Activated CD4-positive, alpha-beta T cell treated with anti-CD3 and anti-CD28 coated beads, Interleukin-2, amount 50 U/mL, for 1 hour (primary cell): ENCODE data around the gene KCNMA1.

Experiments used
- DNase-seq: peaks from one replicate; pipeline ENCODE4 v3.0.0-alpha.2; 2020

Gene KCNMA1

DNA sequence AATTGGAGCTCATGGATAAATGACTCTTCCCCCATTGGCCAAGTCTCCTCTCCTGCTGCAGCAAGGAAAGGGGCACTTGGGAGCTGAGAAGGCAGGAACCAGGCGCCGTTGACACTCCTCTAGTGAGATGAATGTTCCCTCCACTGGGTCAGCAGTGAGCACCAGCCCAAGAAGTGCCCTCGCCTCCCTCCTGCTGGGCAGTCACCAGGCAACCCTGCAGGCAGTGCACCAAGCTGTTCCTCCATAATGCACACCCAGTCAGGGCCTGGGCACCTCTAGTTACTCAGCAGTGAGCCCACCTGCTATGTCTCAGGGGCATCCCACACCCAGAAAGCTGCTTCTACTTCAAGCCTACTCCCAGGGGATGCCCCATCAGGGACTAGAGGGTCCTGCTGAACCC, 84.3 kb downstream of the KCNMA1 start:
- DNase-seq, result no peak

DNA sequence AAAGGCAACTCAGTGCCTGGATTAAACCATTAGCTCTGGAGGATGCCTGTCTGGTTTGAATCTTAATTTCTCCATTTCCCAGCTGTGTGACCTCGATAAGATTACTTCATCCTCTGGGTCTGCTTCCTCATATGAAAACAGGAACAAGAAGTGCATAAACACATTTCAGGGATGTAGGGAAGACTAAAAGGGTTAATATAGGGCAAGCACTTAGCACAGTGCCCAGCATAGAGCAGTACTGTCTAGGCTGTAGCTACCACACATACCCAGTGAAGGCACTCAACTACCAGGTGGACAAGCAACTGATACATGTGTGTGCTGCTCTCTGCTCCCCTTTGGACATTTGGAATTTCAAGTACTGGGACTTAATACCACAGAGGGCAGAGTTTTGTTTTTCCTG, 85.4 kb downstream of the KCNMA1 start:
- no peak for DNase-seq

DNA sequence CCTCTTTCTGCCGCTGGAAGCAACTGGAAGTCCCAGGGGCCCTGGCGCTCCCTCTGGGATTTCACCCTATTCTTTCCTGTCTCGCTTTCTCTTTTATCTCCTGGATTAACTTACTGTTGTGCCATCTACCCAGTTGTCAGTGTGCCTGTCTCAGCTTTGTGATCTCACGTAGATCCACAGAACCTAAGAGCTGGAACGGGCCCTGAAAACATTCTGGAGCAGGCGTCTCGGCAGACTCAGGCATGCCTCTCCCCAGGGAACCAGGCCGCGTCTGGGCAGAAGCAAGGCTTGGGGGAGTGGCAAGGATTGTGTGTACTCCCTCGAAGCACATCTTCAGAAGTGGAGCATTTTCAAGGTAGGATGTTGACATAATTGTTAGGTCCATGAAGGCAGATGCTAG, 87.2 kb downstream of the KCNMA1 start:
- DNase-seq, result no peak

DNA sequence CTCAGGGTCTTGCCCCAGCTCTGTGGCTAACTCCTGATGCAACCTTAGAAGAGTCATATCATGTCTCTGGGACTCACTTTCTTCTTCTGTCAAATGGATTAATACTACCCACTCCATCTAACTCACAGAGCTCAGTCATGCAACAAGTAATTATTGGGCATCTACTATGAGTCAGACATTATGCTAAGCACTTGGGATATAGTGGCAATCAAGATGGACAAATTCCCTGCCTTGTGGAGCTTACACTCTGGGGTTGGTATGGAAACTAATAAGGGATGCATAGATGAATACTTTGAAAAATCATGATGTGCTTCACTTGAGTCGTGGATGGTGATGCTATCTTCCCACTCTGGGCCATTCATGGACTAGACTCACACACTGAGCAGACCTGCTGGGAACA, 88.9 kb downstream of the KCNMA1 start:
- DNase-seq, result no peak

DNA sequence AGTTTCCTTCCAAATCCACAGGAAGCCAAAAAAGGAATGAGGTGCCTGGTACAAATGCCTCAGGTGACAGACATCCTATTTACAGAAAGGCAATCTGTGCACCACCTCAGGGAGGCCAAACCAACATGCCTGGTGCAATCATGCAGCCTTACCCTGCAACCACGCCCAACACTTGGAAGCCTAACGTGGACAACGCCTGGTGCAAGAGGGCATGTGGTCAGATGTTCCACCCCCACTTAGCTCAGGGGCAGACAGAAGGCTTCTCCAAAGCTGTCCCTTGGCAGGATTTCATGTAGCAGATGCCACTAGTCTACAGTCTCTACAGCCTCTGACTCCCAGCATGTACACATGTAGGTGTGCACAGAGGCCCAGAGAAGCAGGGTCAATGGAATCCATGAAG, 89.5 kb downstream of the KCNMA1 start:
- no peak for DNase-seq

DNA sequence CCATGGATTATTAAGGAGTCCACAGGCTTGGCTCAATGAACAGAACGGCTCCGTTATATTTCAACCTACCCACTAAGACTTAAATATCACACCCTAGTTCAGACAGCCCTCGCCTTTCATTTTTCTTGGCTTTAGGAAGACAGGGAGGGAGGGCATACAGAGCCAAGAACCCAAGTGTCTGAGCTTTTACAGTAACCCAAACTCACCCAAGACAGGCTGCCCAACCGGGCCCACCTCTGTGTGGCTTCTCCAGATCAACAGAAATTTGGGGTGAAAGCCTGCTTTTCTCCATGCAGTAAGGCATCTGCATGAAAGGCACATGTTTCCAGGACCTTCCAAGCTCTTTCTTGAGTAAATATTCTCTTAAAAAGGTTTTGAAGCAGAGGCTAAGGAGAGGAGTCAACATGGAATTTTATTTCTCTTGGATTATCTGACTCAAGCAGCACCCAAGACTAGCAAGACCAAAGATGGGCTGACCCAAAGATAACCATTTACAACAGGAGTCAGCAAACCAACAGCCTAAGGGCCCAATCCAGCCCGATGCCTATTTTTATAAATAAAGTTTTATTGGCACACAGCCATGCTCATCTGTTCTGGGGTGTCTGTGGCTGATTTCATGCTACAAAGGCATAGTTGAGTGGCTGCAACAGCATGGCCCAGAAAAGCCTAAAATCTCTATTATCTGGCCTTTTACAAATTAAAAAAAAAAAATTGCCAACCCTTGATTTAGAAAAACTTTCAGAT, 90.1 kb downstream of the KCNMA1 start:
- no peak for DNase-seq

DNA sequence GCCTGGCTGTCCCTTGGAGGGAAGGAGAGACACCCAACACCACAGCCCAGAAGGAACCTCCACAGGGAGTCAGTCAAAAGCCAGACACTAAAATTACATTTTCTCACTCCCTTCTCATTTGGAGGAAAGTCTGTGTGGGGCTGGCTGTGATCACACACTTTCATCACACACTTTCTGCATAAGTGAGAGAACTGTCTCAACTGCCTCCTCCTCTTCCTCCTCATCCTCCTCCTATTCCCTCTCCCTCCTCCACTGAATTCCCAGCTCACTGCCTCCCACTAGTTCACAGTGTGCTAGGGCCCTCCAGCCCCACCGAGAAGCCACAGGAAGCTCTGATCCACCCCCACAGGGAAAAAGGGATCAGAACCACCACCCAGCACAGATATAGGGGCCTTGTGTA, 91.6 kb downstream of the KCNMA1 start:
- DNase-seq, result no peak

DNA sequence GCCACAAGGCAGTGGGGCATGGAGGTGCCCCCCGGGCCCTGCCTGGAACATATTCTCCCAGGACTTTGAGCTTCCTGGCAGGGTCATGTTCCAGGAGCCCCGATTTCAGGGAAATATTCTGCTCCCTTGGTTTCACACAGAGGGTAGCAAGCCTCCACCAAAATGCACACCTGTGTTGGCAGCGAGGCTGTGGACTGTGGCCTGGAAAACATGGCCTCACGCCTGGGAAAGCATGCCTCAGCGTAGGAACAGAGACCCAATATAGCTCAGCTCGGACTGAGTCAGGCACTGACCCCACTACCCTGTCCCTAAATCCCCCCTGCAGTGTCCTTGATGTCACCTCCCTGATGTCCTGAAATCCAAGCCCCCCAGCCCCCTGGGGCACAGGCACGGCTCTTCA, 92.0 kb downstream of the KCNMA1 start:
- DNase-seq, result no peak

DNA sequence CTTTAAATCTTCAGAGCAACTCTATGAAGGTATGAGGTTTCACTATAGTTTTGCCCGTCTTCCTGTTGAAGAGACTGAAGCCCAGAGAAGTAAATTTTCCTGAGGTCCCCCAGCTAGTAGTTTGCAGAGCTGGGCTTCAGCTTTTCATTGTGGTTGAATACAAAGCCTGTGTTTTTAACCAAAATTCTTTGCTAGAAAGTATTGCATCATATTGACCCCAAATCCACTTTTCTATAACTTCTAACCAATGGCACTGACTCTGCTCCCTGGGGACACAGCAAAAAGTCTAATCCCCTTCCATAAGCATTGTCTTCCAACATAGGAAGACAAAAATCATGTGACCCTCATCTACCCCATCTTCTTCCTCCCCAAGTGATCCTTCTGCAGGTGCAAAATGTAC, 93.0 kb downstream of the KCNMA1 start:
- DNase-seq, result no peak

DNA sequence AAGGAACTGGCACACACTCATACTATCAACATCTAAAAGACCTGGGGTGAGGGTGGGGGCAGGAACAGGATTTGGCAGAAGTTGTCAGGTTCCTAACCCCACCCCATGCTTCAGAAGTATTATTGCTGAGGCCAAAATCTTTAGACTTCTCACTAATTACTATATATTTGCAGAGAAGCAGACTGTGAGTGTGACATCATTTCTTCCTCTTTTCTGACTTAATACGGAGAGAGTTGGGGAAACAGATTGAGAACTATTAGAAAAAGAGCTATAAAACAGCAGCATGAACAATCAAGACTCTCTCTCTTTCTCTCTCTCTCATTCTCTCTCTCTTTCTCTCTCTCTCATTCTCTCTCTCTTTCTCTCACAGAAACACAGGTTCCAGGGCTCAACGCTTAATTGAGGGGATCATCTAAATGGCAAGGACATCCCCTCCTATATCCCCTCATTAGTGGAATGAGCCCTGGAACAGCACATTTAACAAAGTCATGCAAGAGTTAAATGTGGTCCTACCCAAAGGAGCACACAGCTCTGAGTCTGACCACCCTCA, 94.8 kb downstream of the KCNMA1 start:
- DNase-seq, result no peak

DNA sequence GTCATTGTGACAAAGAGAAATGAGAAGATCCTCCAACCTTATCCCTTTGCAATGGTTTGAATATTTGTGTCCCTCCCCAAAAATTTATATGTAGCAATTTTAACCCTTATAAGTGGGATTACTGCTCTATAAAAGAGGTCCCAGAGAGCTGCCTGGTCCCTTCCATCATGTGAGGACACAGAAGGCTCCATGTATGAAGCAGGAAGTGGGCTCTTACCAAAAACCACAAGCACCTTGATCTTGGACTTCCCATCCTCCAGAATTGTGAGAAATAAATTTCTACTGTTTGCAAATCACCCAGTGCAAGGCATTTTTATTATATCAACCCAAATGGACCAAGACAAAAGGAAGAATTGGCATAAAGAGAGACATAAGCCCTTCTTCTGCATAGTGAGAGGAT, 95.7 kb downstream of the KCNMA1 start:
- DNase-seq, result no peak

DNA sequence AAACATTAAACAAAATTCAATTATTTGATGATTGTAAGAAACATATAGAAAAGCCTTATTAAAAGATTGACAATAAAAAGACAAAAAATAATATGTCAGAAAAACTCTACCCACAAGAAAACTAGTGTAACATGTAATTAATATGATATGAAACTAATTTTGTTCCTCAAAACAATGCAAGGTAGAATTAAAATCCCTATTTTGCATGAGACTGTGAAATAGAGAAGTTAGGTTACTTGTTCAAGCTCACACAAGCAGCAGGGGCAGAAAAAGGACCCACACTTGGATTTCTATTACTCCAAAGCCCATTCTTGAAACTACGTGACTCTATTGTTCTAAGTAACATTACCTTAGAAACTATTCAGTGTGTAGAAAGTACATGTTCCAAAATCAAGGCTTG, 96.4 kb downstream of the KCNMA1 start:
- DNase-seq, result no peak

DNA sequence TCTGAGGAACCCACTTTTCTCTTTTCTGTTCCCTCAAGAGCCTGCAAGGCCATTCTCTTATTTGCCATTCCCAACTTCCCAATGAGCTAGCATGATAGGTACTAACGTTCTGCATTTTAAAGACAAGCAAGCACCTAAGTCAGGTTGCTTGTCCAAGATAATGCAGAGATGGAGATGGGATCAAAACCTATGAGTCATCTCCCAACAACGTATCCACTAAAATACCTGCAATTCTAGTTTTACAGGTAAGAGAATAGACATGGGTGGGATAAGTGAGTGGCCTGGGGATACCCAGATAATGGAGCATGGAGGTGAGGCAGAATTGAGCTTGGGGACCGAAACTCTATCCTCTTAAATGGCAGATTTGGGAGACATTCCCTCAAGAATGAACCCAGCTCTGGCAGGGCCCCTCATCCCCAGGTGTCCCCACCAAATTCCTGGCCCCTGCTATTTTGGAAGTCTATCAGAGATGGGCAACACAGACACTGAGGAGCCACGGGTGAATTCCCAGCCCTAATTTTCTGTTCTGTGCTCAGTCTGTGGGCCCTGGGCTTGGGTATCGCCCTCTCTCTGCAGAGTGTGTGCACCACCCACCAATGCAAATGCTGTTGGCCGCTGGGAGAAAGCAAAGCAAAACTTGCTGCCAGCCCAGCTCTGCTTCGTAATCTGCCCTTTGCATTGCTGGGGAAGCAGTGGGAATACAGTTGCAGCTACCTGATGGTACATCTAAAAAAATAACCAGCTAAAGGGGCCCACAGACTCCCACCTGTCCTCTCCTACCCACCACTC, 98.3 kb downstream of the KCNMA1 start:
- no peak for DNase-seq

DNA sequence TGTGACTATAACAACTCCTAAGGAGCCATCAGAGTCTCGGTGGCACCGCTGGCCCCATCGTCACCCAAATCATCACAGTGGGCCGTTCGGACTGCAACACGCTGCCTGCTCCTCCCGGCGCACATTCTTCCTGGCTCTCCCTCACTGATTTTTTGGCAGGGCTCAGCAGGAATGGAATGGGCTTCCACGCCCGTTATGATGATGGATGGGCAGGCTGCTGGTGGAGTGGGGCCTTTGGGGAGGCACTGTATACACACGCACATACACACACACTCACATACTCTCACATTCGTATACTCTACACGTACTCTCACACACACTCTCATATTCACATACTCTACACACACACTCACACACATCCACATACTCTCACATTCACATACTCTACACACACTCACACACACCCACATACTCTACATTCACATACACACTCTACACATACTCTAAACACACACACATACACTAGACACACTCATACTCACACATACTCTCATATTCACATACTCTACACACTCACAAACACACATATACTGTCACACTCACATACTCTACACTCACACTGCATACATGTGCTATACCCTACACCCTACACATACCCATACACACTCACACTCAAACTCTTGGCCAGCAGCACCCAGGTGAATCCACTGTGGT, 99.8 kb downstream of the KCNMA1 start:
- no peak for DNase-seq

DNA sequence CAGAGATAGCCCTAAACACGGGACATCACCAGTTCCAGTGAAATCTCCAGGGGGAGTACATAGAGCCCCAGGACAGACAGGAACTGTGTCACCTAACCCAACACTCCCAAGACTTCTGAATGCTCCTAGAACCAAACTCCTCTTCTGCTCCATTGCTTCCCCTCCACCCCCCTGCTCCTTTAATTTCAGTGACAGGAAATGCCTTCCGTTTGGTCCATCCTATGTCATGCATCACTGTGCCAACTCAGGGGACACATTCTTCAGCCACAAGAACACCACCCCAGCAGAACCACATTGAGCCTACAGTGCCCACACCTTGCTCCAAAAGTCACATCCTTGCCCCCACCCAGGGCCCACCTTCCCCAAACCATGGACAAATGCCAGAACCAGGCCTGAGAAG, 100.5 kb downstream of the KCNMA1 start:
- no peak for DNase-seq

DNA sequence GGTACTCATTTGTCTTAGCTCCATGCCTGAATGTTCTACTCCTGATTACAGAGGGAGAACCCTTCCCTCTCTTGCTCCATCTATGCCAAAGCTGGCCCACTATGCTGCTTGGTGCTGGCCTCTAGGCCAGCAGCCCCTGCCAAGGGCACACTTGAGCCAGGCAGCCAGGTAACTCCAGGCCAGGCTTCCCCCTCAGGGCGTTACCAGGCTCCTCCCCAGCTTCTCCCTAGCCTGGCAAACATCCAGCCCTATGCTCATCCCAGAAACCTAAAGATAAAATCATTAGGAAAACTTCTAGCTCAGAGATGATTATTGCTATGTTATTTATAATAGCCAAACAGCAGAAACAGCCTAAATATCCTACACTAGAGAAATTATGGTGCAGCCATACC, 103.7 kb downstream of the KCNMA1 start:
- no peak for DNase-seq

DNA sequence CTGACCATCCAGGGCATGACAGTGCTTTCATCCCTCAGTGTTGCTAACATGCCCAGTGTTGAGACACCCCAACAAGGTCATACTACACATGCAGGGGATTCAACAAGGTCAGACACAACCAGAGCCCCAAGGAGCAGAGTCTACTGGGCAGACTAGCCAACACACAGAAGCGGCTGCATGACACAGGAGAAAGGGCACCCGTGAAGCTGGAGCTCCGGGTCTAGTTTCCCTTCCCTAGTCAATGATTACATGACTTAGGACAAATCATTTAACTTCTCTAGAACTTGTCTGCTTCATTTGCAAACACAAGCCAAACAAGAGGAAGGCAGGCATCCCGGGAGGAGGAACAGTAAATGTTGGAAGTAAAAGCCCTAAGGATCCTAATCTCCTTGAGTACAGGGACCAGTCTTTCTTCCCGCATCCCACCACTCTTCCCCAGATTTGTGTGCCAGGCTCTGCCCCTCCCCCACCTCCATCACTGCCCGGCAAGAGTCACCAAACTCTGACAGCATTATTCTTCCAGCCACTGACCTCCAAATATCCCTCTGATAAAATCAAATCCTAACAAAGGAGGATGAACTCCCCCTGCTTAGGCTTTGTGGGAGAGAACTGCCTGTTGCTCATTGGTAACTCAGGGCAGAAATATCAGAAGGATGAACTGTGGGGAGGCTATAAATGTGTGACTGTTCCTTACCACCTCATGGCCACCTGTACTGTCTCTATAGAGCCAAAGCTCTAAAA, 104.3 kb downstream of the KCNMA1 start:
- DNase-seq, result no peak

DNA sequence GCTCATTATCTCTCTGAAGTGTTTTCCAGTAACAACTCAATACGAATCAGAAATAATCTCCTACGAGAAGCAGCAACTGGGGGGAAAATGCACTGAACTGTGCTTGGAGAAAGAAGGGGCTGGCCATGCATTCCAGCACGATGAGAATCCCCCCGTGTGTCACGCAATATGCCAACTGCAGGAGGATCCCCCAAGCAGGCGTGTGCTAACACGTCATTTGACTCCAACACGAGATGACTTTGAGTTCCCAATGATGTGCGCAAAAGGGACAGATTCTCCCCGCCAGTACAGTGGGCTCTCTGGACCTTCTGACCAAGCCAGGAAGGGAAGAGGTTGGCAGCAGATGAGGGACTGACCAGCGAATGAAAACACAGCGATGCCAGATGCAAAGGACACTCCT, 105.5 kb downstream of the KCNMA1 start:
- DNase-seq, result no peak

DNA sequence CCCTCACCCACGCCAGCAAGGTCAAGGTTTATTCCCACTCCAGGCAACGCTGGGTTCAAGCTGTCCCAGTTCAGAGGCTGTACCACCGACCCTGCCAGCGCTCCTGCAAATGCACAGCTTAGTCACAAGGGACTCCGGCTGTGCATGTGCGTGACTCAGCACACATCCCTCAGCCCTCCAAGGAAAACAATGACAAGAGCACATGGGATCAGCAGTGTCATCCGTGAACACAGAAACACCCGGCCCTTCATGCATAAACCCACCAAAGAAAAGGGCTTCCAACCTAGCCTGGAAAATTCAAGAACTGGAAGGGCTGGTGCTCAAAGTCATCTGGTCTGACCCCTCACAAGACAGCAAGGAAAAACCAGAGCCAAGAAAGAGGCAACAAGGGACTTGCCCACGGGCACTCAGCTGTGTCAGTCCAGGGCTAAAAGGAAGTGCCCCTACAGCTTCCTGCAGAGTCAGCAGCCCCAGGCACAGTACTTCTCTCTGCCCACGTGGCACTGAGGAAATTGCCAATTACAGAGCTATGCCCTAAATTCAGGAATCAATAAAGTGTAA, 106.1 kb downstream of the KCNMA1 start:
- no peak for DNase-seq

DNA sequence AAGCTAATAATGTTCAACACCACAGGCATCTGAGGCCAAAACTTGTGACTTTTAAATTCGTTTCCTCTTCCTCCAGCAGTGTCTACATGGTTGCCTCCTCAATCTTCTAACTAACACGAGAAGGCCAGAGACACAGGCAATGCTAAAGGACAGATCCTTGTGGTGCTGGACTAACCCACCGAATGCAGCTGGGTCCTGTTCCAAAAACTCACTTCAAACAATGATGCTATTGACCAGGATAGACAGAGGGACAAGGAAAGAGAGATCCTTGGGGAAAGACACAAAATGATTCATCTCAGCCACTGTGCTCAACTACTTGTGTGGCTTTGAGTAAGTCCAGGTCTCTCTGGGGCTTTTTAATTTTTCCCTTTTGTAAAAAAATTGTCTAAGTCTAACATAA, 107.6 kb downstream of the KCNMA1 start:
- no peak for DNase-seq

DNA sequence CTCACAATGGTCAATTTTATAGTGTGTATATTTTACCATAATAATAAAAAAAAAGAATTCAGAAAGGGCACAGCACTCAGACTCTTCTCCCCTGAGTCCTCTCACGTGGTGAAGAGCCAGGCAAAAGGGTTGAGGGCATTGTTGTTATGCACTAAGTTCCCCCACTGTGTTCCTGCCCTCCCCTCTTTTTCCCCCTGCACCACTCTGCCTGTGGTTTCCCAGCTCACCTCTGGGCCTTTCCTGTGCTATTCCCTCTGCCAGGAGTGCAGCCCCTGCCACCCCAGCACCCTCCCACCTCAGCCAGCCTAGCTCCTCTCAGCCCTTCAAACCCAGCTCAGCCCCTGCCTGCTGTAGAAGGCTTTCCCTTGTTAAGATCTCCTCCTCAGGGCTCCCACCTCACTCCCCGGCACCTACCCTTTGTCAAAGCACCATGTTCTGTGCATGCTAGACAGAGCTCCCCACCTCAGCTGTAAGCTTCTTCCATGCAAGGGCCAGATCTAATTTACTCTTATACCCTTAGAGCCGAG, 108.5 kb downstream of the KCNMA1 start:
- DNase-seq, result no peak

DNA sequence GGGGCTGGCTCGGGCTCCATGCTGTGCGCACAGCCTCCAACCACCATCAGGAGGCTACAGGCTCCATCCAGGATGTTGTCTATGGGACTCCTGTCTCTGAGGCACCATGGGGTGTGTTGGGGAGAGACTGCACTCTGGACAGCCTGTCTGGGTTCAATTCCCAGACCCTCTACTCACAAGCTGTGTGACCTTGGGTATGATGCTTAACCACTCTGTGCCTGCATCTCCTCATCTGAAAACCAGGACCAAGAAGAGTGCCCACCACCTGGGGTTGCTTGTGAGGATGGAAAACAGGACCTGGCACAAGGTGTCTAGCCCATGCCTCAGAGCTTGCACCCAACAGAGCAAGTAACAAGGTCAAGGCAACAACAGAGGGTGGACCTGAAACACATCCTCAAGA, 109.8 kb downstream of the KCNMA1 start:
- DNase-seq, result no peak
